Measurements from ENCODE around the gene LDHD.

Gene LDHD

DNA sequence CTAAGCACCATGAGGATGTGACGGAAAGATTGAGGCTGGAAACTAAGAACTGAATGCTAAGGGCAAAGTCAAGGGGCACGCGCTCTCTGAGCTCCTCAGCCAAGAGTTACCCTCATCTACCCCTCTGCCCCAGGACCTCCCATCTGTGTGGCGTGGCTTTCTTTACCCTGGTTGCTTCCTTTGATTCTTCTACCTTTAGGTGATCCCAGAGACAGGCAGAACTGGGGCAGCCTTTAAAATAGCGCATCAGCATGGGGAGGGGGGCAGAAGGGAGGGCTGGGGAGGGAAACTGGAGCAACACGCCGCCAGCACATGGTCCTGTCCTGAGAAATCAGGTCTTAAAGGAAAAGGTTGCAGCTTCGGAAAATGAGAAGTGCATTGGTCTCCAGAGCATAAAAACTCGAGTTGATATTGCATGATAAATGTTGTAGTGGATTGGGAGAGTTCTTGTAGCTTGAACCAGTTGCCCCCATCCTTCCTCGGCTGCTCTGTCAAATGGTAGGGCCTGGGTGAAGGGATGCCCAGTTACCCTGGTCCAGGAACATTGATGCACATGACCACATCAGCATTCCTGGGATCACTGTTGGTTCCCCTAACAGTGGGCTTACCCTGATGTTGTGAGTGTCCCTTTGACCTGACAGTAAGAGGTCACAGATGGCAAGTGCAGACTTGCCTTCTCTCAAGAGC, 29.7 kb downstream of the LDHD start:
- TF ChIP-seq, protein P1, sequence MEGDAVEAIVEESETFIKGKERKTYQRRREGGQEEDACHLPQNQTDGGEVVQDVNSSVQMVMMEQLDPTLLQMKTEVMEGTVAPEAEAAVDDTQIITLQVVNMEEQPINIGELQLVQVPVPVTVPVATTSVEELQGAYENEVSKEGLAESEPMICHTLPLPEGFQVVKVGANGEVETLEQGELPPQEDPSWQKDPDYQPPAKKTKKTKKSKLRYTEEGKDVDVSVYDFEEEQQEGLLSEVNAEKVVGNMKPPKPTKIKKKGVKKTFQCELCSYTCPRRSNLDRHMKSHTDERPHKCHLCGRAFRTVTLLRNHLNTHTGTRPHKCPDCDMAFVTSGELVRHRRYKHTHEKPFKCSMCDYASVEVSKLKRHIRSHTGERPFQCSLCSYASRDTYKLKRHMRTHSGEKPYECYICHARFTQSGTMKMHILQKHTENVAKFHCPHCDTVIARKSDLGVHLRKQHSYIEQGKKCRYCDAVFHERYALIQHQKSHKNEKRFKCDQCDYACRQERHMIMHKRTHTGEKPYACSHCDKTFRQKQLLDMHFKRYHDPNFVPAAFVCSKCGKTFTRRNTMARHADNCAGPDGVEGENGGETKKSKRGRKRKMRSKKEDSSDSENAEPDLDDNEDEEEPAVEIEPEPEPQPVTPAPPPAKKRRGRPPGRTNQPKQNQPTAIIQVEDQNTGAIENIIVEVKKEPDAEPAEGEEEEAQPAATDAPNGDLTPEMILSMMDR (IDR thresholded peaks at IDR 0.05; ENCODE audit: borderline replicate concordance, insufficient read depth, low read depth, low read length): no peak
- H3K4me3 ChIP-seq (ENCODE audit: low read depth, low read length): no peak overlapping the region

DNA sequence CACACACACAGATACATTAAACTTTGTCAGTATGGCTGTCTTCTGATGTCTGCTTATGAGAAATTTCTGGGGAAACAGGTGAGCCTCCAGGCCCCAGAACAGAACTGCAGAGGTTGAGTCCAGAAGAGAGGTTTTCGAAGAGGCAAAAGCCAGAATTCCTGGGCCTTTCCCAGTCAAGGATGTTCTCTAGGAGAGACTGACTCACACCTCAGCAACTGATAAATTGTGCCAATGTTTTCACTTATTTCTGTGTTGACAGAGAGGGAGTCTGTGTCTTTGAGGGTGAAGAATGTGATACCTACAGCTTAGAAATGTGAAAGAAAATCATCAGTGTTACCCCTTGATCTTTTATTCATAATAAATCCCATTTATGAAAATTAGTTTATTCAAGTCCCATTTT, 30.3 kb downstream of the LDHD start:
- TF ChIP-seq, protein P1 (IDR thresholded peaks at IDR 0.05; ENCODE audit: borderline replicate concordance, insufficient read depth, low read depth, low read length): no peak
- H3K4me3 ChIP-seq (ENCODE audit: low read depth, low read length): no peak overlapping the region

DNA sequence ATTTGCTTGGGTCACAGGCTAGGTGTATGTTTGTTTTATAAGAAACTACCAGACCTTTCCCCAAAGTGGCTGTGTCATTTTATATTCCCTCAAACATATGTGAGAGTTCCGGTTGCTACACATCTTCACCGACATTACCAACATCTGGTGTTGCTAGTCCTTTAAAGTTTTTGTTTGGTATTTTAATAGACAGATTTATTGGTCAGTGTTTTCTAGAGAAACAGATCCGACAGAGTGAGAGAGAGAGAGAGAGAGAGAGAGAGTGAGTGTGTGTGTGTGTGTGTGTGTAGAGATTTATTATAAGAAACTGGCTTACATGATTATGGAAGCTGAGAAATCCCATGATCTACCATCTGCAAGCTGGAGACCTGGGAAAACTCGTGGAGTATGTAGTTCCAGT, 31.0 kb downstream of the LDHD start:
- H3K4me3 ChIP-seq (ENCODE audit: low read depth, low read length): no peak overlapping the region
- TF ChIP-seq, protein P1 (IDR thresholded peaks at IDR 0.05; ENCODE audit: borderline replicate concordance, insufficient read depth, low read depth, low read length): no peak

DNA sequence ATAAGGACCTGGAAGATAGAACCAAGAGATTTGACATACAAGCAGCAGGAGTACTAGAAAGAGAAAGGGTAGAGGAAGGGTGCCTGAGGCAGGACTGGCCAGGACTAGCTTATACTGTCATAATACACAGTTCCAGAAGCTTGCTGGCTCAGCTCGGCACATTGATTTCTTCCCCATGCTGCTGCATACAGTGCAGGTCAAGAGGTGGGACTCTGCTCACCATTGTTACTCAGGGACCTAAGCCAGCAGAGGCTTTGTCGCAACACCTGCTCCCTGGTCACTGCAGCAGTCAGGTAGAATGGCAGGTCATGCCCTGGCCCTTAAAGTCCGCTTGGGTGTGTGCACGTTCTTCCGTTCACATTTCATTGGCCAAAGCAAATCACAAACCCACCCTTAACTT, 32.8 kb downstream of the LDHD start:
- TF ChIP-seq, protein P1 (IDR thresholded peaks at IDR 0.05; ENCODE audit: borderline replicate concordance, insufficient read depth, low read depth, low read length): no peak
- H3K4me3 ChIP-seq (ENCODE audit: low read depth, low read length): no peak overlapping the region

DNA sequence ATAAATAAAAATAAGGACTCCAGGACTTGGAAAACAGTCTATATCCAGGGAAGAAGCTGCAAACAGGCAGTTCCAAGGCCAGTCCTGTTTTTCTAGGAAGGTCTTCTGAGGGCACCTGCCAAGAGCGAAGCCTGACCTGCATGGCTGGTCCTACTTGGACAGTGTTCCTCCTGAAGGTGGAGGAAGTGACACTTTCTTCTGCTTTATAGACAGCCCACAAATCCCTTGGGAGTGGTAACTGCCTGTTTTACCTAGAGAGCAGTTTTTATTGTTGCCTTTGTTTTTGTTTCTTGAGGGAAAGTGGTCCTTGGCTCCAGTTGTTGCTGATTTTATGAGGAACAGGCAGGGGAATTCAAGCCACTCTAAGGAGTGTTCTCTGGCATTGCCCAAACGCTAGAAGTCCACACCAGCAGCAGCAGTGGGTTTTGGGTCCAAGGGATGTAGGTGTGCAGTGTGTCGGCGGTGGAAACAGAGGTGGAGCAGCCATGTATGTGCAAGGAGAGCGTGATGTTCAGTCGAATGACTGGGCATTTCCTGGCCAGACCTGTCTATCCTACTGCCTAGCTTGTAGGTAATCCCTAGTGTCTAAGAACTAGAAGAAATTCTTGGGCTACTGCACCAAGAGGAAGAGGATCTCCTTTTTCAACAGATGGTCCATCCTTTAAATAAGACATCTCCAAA, 35.3 kb downstream of the LDHD start:
- no peak overlapping the region for H3K4me3 ChIP-seq (ENCODE audit: low read depth, low read length)
- TF ChIP-seq, protein P1 (IDR thresholded peaks at IDR 0.05; ENCODE audit: borderline replicate concordance, insufficient read depth, low read depth, low read length): no peak

DNA sequence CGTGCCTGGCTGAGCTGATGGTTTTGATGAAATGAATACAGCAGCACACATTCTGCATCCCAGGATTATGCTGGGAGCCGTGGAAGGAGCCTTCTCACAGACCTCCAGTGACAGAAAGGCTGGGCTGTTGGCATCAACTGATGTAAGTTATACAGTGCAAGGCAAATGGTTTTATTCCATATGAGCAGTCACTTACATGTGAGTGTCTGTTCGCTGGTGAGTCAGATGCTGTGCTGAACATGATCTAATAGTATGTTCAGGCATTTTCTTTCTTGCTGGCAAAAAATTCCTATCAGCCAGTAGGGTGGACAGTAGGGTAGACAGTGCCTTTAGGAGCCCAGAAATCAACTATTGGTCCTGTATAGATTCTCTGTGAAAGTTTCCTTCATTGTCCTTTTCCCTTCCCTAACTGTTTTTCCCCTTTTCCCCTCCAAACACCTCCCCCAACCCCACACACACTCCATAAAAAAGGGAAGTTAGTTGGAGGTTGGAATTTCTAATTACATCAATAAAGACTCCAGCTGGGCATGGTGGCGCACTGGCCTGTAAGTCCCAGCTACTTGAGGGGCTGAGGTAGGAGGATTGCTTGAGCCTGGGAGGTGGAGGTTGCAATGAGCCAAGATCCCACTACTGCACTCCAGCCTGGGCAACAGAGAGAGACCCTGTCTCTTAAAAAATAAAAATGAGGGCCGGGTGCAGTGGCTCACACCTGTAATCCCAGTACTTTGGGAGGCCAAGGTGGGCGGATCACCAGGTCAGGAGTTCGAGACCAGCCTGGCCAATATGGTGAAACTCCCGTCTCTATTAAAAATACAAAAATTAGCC, 36.2 kb downstream of the LDHD start:
- TF ChIP-seq, protein P1 (IDR thresholded peaks at IDR 0.05; ENCODE audit: borderline replicate concordance, insufficient read depth, low read depth, low read length): no peak
- no peak overlapping the region for H3K4me3 ChIP-seq (ENCODE audit: low read depth, low read length)

All from GM12875 (cell line).